Effector memory CD4-positive, alpha-beta T cell (primary cell): ENCODE measurements around the gene EPHB4.
"Not testable (repeated sequence)": the region's sequence is repeated elsewhere in the genome, so short reads cannot be mapped to it uniquely, and the experiment has no call there.

Experiments
- DNase-seq, 3 donors: peaks; one replicate each; pipeline ENCODE4 v3.0.0-alpha.2; 2020
- H3K27ac ChIP-seq: 2 replicates; pipeline ENCODE4 v1.7.0; 2013; ENCODE audit warnings: mild to moderate bottlenecking, low read length, moderate library complexity; ENCODE audit not compliant: insufficient read depth, poor library complexity, severe bottlenecking
- H3K27me3 ChIP-seq: replicated peaks from 2 replicates; pipeline ENCODE4 v1.7.0; 2013; ENCODE audit warnings: mild to moderate bottlenecking, low read length; ENCODE audit not compliant: insufficient read depth, control insufficient read depth, poor library complexity, severe bottlenecking
- H3K36me3 ChIP-seq: 2 replicates; pipeline ENCODE4 v1.7.0; 2013; ENCODE audit warnings: mild to moderate bottlenecking, low read length, moderate library complexity; ENCODE audit not compliant: control insufficient read depth, insufficient read depth
- H3K4me1 ChIP-seq: 2 replicates; pipeline ENCODE4 v1.7.0; 2013; ENCODE audit warnings: low read length, mild to moderate bottlenecking; ENCODE audit not compliant: control insufficient read depth, insufficient read depth, poor library complexity, severe bottlenecking
- H3K4me3 ChIP-seq: 2 replicates; pipeline ENCODE4 v1.7.0; 2013; ENCODE audit warnings: low read length, low read depth, mild to moderate bottlenecking; ENCODE audit not compliant: insufficient read depth, poor library complexity, severe bottlenecking
- H3K9me3 ChIP-seq: 2 replicates; pipeline ENCODE4 v1.7.0; 2013; ENCODE audit warnings: mild to moderate bottlenecking, low read length, moderate library complexity; ENCODE audit not compliant: control insufficient read depth

EPHB4 gene

DNA sequence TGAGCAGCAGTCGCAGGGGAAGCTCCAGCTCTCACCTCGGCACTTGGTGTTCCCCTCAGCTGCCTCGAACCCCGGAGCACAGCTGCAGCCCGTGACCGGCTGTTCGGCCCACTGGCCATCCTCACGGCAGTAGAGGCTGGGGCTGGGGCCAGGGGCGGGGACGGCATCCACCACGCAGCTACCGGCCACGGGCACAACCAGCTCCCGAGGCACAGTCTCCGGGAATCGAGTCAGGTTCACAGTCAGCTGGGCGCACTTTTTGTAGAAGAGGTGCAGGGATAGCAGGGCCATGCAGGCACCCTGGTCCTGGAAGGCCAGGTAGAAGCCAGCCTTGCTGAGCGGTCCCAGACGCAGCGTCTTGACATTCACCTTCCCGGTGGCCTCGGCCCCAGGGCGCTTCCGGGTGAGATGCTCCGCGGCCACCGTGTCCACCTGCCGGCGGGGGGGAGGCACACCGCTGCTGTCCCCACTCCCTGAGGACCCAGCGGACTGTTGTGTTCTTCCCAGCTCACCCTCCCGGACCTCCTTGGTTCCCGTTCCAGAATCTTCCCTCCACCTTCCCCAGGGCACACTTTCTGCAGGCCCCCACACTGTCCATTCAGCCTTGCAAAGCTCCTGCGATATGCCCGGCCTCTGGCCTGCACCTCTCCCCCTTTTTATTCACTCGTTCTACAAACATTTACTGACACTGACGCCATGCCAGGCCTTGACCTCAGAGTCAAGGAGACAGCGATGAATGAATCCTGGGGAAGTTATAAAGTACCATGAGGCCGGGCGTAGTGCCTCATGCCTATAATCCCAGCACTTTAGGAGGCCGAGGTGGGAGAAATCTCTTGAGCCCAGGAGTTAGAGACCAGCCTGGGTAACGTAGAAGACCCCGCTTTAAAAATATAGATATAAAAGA is 4.8 kb downstream of the EPHB4 start:
- H3K9me3 ChIP-seq = no peaks in the 10 kb centered on the region
- no peak overlapping the region for H3K27ac ChIP-seq
- DNase-seq = no peak
- H3K36me3 ChIP-seq = no peaks in the 10 kb centered on the region
- peaks cover 6% of the 10 kb centered on the region for H3K4me1 ChIP-seq
- H3K4me3 ChIP-seq = no peak overlapping the region
- H3K27me3 ChIP-seq = peaks cover 12% of the 10 kb centered on the region

DNA sequence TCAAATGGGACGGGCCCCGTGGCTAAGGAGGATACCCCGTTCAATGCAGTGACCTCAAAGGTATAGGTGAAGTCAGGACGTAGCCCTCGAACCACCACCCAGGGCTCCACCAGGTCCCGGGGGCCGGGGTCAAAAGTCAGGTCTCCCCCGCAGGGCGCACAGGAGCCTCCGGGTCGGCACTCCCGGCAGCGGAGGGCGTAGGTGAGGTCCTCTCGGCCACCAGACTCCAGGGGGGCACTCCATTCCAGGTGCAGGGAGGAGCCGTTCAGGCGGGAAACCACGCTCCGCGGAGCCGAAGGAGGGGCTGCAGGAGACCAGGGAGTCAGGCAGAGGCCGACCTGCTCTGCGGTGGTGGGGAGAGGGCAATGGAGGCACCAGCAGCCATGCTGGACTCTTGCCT is 7.7 kb downstream of the EPHB4 start:
- no peak overlapping the region for H3K4me3 ChIP-seq

DNA sequence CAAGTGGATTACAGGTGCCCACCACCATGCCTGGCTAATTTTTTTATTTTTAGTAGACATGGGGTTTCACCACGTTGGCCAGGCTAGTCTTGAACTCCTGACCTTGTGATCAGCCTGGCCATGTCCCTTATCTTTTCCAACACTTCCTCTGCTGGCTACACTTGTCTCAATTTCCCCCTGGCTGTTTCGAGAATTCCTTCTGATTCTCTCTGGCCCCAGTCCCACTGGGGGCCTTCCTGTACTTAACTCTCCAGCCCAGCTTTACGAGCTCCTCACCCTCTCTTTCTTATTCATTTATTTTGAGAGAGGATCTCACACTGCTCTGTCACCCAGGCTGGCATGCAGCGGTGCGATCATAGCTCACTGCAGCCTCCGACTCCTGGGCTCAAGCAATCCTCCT is 8.5 kb downstream of the EPHB4 start:
- no peaks in the 10 kb centered on the region for H3K9me3 ChIP-seq
- H3K4me3 ChIP-seq = no peak overlapping the region
- no peak overlapping the region for H3K27ac ChIP-seq
- no peak for DNase-seq
- no peaks in the 10 kb centered on the region for H3K36me3 ChIP-seq
- no peaks in the 10 kb centered on the region for H3K27me3 ChIP-seq
- H3K4me1 ChIP-seq = no peaks in the 10 kb centered on the region

More for the DNA sequence above, 7.7 kb downstream of the EPHB4 start:
- no peaks in the 10 kb centered on the region for H3K9me3 ChIP-seq
- no peaks in the 10 kb centered on the region for H3K36me3 ChIP-seq
- no peaks in the 10 kb centered on the region for H3K27me3 ChIP-seq
- DNase-seq = no peak
- H3K4me1 ChIP-seq = no peaks in the 10 kb centered on the region
- no peak overlapping the region for H3K27ac ChIP-seq

DNA sequence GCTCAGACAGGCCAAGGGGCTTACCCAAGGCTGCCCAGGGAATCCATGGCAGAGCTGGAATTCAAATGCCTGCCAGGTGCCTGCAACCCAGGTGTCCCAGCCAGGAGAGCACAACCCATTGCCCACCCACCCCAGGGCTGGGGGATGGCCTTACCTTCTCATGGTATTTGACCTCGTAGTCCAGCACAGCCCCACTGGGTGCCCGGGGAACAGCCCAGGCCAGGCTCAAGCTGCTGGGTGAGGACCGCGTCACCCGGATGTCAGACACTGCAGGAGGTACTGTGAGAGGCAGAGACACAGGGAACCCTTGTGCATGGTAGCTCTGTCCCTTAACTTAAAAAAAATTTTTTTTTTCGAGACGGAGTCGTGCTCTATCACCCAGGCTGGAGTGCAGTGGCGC is 9.0 kb downstream of the EPHB4 start:
- H3K4me1 ChIP-seq = no peaks in the 10 kb centered on the region
- H3K36me3 ChIP-seq = no peaks in the 10 kb centered on the region
- H3K27ac ChIP-seq = no peak overlapping the region

DNA sequence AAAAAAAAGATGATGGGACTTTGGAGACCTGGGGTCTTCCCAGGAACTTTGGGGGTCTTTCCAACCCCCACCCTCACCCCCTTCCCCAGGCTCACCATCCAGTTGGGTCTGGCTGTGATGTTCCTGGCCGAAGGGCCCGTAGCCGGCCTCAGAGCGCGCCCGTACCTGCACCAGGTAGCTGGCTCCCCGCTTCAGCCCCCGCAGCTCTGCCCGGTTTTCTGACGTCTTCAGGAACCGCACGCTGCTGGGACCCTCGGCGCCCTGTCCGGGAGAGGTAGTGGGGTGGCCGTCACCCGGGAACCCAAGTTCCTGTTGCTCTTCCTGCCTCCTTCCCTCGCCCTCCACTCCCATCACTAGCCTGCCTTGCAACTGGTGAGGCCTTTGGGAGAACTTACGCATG is 10.2 kb downstream of the EPHB4 start:
- DNase-seq = no peak
- H3K36me3 ChIP-seq = no peaks in the 10 kb centered on the region
- H3K4me3 ChIP-seq = no peak overlapping the region
- H3K9me3 ChIP-seq = no peaks in the 10 kb centered on the region
- H3K4me1 ChIP-seq = no peaks in the 10 kb centered on the region
- H3K27ac ChIP-seq = no peak overlapping the region
- H3K27me3 ChIP-seq = no peaks in the 10 kb centered on the region

More for the DNA sequence above, 9.0 kb downstream of the EPHB4 start:
- H3K4me3 ChIP-seq = no peak overlapping the region
- no peaks in the 10 kb centered on the region for H3K27me3 ChIP-seq
- H3K9me3 ChIP-seq = no peaks in the 10 kb centered on the region
- no peak for DNase-seq

DNA sequence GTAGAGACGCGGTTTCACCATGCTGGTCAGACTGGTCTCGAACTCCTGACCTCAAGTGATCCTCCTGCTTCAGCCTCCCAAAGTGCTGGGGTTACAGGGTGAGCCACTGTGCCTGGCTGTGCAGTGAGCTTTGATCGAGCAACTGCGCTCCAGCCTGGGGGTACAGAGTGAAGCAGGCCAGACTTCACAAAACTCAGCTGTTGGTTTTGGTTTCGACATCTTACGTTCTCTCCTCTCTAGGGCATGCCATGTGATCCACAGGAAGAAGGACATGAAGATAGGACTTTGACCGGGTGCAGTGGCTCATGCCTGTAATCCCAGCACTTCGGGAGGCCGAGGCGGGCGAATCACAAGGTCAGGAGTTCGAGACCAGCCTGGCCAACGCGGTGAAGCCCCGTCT is 10.8 kb downstream of the EPHB4 start:
- H3K27me3 ChIP-seq, H3K4me1 ChIP-seq, DNase-seq, H3K4me3 ChIP-seq, H3K27ac ChIP-seq, H3K9me3 ChIP-seq, H3K36me3 ChIP-seq: not testable (repeated sequence)

DNA sequence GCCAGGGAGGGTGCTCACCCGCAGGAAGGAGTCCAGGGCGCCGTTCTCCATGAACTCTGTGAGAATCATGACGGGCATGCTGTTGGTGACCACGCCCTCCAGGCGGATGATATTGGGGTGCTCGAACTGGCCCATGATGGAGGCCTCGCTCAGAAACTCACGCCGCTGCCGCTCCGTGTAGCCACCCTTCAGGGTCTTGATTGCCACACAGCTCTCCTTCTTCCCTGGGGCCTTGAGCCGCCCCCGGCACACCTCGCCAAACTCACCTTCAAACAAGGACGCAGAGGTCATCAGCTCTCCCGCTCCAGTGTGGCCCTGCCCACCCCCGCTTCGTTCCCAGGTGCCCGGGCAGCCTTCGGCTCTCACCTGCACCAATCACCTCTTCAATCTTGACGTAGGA is 14.6 kb downstream of the EPHB4 start:
- no peaks in the 10 kb centered on the region for H3K27me3 ChIP-seq
- DNase-seq = no peak
- no peak overlapping the region for H3K27ac ChIP-seq
- H3K4me3 ChIP-seq = no peak overlapping the region
- no peaks in the 10 kb centered on the region for H3K4me1 ChIP-seq
- no peaks in the 10 kb centered on the region for H3K9me3 ChIP-seq
- no peaks in the 10 kb centered on the region for H3K36me3 ChIP-seq

DNA sequence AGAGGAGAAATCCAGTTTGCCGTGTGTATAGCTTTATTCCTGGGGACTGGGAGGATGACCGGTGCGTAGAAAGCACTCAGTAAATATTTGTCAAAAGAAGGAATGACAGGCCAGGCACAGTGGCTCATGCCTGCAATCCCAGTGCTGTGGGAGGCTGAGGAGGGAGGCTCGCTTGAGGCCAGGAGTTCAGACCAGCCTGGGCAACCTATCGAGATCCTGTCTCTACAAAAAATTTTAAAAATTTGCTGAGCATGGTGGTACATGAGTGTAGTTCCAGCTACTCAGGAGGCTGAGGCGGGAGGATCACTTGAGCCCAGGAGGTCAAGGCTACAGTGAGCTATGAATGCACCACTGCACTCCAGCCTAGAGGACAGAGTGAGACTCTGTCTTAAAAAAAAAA is 15.8 kb downstream of the EPHB4 start:
- Histone ChIP-seq H3K4me1 (no peaks in the 10 kb centered on the region), H3K36me3 (no peaks in the 10 kb centered on the region), H3K27ac (no peak overlapping the region), H3K9me3 (no peaks in the 10 kb centered on the region), H3K27me3 (no peaks in the 10 kb centered on the region), H3K4me3 (no peak overlapping the region)
- DNase-seq = no peak

DNA sequence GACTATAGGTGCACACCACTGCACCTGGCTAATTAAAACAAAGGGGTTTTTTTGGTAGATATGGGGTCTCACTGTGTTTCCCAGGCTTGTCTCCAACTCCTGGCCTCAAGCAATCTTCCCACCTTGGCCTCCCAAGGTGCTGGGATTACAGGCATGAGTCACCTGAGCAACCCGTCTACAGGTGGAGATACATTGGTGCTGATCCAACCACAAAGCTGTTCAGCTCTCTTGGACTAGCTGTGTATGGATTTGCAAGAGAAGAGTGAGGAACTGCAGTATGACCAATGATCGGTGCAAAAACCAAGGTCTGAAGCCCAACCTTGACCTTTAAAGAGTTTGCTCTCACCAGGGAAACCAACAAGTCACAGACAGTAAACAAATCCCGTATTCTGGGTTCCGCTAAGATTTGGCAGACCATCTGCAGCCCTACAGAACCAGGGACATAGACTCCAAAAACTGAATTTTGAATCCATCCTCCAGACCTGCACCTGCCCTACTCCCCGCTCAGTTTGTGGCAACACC is 18.9 kb downstream of the EPHB4 start:
- Histone ChIP-seq H3K36me3 (no peaks in the 10 kb centered on the region), H3K4me3 (no peak overlapping the region), H3K27ac (no peak overlapping the region), H3K27me3 (no peaks in the 10 kb centered on the region), H3K9me3 (no peaks in the 10 kb centered on the region), H3K4me1 (no peaks in the 10 kb centered on the region)
- DNase-seq = no peak

DNA sequence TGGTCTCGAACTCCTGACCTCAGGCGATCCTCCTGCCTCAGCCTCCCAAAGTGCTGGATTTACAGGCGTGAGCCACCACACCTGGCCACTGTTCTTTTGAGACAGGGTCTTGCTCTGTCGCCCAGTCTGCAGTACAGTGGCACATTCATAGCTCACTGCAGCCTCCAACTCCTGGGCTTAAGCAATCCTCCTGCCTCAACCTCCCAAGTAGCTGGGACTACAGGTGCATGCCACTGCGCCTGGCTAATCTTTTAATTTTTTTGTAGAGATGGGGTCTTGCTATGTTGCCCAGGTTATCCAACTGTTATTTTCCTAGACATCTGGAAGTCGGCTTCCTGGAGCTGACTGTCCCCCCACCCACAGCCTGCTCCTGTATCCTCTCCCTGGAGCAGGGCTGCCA is 20.4 kb downstream of the EPHB4 start:
- not testable (repeated sequence) for H3K27ac ChIP-seq

More for the DNA sequence above, 20.4 kb downstream of the EPHB4 start:
- not testable (repeated sequence) for DNase-seq, H3K27me3 ChIP-seq, H3K36me3 ChIP-seq, H3K9me3 ChIP-seq, H3K4me1 ChIP-seq, H3K4me3 ChIP-seq
